HUDEP-2 (cell line): ENCODE results near the gene INO80C.
"Not testable (repeated sequence)": the region's sequence is repeated elsewhere in the genome, so short reads cannot be mapped to it uniquely, and the experiment has no call there.

Experiments
- DNase-seq, 76 experiments: peaks; one replicate each; lab custom pipeline; 2025; ENCODE audit not compliant: unreplicated experiment in 76 of 76; lab: John Stamatoyannopoulos, UW

The INO80C gene

DNA sequence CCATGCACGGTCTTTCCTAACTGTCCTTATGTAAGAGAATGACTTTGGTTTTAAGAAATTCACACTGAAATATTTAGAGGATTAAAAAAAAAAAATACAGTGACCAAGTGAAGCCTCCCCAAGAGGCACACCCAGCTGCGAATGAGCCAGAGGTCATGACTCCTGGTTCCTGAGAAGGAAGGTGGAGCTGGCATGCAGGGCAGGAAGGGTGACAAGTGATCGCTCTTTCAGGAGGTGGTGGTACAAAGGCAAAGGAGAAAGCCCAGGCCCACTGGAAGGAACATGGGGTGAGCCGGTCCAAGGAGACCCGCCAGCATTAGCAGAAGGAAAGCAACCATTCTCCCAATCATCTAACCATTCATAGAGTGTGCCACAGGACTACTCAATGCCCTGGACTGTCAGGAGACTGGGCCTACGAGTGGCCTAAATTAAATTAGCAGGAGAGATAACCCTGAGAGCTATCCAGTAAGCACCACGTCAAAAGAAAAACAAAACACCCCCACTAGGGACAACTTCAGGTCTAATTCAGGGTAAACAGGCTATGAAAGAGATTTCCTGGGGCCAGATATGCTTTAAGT, 7.8 kb downstream of the INO80C start:
- DNase-seq, result no peak

DNA sequence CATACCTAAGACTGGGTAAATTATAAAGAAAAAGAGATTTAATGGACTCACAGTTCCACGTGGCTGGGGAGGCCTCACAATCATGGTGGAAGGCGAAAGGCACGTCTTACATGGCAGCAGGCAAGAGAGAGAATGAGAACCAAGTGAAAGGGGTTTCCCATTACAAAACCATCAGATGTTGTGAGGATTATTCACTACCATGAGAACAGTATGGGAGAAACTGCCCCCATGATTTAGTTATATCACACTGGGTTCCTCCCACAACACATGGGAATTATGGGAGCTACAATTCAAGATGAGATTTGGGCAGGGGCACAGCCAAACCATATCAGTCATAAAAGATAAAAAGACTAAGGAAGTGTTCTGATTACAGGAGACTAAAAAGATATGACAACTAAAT, 8.5 kb downstream of the INO80C start:
- DNase-seq, result not testable (repeated sequence)

DNA sequence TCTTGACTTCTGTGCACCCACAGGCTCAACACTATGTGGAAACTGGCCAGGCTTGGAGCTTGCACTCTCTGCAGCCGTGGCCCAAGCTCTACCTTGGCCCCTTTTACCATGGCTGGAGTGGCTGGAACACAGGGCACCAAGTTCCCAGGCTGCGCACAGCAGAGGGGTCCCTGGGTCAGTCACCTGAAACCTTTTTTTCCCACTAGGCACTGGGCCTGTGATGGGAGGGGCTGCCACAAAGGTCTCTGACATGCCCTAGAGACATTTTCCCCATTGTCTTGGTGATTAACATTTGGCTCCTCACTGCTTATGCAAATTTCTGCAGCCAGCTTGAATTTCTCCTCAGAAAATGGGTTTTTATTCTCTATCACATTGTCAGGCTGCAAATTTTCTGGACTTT, 9.4 kb downstream of the INO80C start:
- not testable (repeated sequence) for DNase-seq

DNA sequence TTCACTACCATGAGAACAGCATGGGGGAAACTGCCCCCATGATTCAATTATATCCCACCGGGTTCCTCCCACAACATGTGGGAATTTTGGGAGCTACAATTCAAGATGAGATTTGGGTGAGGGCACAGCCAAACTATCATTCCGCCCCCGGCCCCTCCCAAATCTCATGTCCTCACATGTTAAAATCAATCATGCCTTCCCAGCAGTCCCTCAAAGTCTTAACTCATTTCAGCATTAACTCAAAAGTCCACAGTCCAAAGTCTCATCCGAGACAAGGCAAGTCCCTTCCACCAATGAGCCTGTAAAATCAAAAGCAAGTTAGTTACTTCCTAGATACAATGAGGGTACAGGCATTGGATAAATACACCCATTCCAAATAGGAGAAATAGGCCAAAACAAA, 10.2 kb downstream of the INO80C start:
- not testable (repeated sequence) for DNase-seq

DNA sequence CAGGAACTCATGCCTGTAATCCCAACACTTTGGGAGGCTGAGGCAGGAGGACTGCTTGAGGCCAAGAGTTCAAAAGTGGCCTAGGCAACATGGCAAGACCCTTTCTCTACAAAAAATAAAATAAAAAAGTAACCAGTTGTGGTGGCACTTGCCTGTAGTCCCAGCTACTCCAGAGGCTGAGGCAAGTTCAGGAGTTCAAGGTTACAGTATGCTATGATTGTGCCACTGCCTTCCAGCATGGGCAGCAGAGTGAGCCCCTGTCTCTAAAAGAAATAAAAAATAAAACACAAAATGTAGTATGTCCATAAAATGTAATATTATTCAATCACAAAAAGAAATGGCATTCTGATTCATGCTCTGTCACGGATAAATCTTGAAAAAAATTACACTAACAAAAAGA, 11.9 kb downstream of the INO80C start:
- DNase-seq, result no peak

DNA sequence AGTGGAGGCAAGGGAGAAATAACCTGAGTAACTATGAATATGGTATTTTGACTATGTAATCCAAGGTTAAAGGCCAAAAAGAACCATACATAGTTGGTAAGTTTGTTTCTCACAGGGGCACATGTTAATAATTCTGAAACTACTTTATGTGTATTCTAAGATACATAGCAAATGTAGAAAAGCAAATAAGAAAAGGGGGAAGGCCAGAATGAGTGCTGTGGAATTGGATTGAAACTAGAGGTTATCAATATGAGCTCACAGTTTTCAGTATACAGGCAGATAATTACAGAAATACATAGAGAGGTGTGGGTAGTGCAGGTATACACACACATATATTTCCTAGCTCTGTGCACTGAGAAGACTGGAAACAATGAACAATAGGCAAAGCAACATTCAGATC, 13.7 kb downstream of the INO80C start:
- no peak for DNase-seq

DNA sequence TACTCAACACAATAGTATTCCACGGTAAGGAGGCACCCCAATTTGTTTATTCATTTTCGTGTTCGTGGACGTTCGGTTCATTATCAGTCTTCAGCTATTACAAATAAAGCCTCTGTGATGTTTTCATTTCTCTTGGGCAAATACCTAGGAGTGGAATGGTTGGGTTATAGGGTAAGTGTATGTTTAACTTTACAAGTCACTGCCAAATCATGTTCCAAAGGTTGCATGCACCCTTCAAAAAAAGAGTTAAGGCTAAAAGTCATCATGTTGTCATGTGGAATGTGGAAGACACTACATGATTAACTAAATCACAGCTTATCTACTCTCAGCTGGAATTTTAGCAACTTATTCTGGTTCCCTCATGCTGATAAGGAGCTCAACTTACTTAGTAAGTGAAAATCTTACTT, 15.8 kb downstream of the INO80C start:
- no peak for DNase-seq

DNA sequence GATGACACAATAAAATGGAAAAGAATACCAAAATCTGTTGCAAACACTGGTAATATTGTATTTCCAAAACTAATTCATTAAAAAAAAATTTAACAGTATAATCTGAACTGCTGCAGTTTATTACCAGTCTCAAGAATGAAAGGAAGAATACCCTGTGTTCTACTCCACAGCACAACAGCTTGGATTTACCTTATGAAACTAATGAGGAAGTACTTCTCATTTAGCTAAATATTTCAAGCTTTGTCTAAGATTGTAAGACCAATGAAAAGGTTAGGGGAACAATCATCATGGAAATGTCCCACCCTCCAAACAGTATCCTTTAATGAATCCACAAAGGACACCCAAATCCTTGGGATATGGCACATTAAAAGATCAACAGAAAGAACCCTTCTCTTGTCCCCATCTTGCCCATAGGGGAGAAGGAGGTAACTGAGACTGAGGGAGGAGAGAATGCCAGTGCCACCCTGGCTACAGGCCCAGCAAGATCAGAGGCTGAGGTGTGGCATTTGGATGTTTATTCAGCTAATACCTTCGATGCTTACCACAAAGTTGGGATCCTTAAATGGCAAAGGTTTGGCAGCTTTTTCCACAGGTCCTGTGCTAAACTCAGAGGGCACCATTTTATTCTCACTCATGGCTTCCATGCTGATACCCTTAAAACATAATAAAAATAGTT, 17.7 kb downstream of the INO80C start:
- no peak for DNase-seq

DNA sequence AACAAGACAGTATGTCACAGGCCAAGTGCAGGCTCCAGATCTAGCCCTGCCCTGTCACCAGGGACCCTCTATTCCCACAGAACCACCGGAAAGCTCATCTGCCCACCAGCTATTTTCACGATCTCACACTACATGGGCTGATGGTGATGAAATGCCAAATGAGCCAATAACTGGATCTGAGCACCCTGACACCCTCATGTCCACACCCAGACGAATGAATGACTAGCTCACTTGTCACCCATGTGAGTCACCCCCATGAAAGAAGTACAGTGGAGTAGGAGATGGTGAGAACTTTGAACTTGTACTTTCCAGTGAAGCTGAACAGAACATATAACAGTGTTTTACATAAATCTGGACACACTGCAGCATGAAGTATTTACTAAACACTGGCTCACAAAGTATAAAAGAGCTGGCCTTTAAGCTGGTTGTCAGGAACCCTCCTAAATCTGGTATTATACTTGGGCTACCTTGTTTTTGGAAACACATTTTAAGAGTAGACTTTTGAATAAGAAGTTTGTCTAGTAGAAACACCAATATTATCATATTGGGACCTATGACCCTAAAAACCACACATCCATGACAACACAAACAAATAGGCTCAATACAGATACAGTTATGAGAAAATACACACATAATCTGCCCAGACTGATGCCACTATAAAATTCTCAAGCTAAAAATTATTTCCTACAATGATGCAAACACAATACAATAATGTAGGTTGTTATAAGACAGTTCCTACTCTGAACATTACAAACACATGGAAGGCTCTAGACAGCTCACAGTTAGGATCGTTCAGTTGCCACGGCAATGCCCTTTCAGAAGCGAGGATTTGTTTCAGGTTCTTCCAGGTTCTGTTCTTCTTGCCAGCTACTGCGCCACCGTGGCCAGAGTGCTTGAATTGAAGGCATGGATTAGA, 19.0 kb downstream of the INO80C start:
- DNase-seq, result peak in 4 of 76 experiments; percentile 10 to 24 (median 16)

DNA sequence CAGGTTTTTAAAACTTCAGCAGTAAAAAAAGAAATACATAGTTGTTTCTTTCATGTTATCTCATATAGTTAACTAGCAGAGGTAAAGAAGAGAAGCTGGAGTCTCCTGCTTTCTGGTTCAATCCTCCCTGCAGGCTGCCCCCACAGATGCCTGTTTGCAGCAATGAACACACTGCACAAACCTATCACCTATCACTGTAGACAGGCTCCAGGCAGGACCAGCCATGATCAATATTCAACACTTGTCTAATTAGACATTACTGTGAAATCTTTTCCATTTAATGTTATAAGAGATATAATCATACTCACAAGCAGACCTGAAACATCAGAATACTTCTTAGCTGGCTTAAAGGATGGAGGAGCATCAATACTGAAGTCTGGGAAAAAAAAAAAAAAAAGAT, 19.8 kb downstream of the INO80C start:
- no peak for DNase-seq

DNA sequence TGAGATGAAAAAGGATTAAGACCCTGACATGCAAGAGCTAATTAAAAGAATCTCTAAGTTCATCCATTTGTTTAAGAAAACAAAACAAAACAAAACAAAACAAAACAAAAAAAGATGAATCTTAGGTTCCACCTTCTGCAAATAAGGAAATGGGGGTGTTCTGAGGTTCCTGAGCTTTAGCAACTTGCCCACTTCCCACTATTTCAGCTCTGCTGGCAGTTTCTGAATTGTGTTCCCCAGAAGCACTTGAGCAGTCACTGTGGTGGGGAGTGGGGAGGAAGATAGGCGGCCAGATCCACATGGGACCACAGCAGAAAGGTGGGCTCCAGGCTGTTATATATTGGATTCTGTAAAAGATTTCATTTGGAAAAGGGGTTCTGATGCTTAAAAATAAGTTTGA, 20.3 kb downstream of the INO80C start:
- DNase-seq, result no peak

DNA sequence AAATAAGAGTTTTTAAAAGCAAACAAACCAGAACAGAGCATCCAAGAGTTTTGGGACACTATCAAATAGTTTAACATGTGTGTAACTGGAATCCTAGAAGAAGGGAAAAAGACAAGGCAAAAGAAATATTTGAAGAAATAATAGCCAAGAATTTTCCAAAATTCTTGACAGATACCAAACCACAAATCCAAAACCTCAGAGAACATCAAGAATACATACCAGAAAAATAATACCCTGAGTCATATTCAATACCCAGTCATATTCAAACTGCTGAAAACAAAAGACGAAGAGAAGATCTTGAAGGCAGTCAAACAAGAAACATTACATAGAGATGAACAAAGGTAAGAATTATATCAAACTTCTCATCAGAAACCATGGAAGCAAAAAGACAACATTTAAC, 22.9 kb downstream of the INO80C start:
- DNase-seq, result no peak

DNA sequence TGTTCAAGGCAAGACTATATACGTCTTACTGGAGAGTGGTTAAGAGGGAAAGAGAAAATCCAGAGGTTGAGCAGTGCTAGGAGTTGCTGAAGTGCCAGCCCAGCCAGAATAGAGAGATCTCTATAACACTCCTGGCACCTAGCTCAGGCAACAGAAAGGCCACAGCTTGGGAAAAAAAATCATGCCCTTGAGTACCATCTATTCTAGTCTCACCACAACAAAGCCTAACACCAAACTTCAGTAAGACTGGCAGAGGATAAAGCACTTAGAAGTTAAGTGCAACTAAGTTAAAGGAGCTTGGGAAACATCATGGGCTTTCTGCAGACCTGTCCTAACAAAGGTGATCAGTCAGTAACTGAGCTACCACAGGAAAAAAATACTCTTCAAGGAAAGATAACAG, 24.2 kb downstream of the INO80C start:
- no peak for DNase-seq

DNA sequence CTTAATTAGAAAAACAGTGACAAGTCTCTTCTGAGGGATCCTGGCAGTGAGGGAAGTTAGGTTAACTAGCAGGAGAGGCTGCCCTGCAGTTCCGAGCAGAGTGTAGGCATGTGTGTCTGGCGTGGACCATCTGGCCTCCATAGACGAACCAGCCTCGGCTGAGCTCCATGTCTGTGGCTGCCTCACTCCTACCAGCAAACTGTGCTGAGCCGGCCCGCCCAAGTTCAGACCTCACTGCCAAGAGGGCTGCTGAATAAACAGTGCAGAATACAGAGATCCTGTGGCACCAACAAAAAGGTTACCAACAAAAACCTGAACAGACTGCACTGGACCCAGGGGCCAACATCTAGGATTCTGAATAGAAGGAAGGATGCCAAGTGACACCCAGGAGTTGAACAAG, 27.3 kb downstream of the INO80C start:
- DNase-seq, result no peak

DNA sequence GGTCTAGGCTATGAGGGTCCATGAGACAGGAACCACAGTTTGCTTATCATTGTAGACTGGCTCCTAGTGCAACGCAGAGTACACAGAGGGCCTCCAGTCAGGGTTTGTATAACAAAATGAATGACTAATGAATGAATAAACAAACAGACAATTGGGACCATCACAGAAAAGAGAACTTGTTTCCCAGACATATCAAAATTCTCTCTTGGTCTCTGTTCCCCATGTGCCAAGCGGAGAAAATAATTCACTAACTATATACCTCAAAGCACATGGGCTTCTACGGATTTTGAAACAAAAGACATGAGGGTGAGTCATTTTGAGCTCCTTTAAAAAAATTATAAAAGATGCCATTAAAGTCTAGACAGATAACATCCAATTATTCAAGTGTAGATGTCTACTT, 28.0 kb downstream of the INO80C start:
- no peak for DNase-seq

DNA sequence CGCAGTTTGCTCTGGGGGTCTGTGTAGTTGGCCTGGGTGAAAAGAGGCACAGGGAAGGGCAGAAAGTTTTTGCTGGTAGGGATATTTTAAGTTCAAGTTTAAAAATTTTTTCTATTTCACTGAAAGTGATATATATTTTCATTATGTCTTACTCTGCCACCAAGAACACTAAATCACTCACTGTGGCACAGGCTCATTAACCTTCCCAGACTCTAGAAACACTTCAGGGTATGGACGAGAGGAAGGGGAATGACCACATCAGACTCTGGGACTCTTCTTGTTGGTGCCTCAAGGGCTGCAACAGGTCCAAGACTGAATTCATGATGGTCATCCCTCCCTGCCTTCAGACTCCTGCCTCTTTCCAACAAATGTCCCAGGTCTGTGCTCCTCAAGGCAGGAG, 29.0 kb downstream of the INO80C start:
- no peak for DNase-seq

DNA sequence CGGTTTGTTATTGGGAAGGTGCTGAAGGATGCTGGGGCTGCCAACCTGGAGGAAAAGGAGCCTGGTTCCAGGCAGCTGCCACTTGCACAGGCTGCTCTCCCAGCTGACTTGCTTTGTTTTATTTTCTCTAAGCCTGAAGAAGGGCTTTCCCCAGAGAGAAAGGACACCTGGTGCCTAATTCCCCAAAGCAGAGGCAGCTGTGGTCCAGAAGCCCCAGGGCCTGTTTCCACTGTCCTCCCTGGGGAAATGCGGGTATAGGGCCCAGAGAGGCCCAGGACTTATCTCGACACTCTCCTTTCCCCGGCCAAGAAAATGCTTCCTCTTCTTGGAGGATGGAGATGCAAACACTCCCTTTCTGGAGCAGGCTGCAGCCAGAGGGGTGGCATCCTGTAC, 30.1 kb downstream of the INO80C start:
- no peak for DNase-seq

DNA sequence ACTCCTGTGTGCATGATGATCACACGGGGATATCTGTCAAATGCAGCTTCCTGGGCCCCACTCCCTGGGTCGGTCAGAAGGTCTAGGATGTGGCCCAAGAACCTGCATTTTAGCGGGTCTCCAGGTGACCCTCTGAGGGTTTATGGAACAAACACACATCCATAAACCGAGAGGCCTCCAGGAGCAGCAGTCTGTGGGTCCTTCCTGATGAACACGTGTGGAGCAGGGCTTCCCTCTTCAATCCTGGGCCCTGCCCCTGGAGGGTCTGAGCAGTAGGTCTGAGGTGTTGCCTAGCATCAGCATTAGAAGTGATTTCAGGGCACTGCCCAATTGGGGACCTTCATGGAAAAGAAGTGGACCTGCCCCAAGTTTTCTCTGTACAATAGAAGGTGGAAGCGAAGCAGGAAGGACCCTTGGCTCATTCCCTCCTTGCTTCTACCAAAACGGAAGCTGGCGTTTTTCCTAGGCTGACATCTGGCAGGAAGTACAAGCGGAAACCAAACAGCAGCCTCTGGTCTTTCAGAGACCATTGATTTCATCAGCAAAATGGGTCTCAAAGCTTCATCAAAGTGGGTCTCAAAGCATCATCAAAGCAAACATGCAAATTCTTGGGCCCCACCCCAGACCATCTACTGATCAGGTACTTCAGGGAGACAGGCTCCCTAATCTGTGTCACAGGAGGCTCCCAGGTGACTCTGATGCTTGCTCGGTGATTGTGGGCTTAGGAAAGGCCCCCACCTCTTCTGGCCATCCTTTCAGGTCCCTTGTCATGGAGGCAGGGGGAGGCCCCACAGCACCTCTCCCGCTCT, 30.7 kb downstream of the INO80C start:
- DNase-seq, result no peak

DNA sequence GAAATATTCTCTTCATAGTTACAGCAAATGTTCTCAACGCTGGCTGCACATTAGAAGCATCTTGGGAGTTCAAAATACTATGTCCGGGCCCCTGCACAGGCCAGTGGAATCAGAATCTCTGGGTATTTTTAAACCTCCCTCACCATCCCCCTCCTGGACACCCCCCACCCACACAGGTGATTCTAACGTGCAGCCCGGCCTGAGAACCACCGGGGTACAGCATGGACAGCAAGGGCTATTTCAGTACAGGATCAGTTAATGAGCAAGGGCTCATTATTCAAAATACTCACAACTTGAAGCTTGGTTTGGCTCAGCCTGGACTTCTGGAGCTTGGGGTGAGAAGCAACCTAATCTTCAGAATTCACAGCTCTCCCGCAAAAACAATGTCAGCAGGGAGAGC, 31.4 kb downstream of the INO80C start:
- DNase-seq, result no peak

DNA sequence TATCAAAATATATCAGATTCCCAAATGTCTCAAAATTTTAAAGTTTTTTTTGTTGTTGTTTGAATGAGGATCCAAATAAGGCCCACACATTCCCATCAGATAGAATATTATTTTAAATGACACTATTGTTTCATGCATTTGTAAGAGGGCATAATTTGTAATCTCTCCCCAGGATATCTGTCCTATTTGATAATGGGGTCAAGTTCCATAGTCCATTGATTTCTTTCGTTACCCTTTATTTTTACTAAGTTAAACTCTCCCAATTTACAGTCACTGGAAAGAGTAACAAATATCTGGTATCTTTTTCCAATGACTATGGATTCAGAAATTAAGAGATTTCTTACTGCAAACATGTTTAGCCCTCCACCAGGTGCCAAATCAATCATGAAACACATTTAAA, 32.4 kb downstream of the INO80C start:
- no peak for DNase-seq

DNA sequence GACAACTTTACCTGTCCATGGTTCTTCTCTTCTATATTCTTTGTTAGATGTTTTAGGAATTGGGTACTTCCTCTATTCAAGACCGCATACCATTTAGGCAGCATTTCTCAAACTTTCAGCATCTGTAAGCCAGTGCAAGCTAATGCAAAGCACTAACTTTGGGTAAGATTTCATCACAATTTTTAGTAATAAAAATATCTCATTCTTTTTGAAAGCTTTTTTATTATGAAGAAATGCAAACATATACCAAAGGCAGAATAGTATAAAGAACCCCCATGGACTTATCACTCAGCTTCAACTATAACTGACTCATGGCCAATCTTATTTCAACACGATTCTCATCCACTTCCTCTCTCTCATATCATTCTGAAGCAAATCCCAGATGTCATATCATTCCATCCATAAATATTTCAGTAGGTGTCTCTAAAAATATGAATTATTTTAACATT, 32.9 kb downstream of the INO80C start:
- DNase-seq, result peak in 1 of 76 experiments; percentile 34
